Measurements from ENCODE around the gene ZC3H4. TPM values are rescaled to one million over a fixed set of nuclear protein-coding genes. Genes with fewer than 3 reads are reported as not detected.

ZC3H4 gene
- total and polyA plus RNA-seq, 9 of the 15 experiments (the other 6 are each of a cell fraction or from before 2014, with no cell fraction given), result 2.2 to 75.6 (median 18.3) TPM

GRCh38 chr19:47036097-47036651 lies 77.4 kb downstream of the ZC3H4 start:
- TSS peak; percentile 77 for BruUV-seq (replicated peaks)
- peak overlapping the region; percentile 68 for H3K27ac ChIP-seq (ENCODE audit: extremely low read depth, low read depth, low read length)
- in situ Hi-C loops (cut with MboI), result no loop called here
- DNase-seq (ENCODE audit: extremely low read depth in 1 of 4, low spot score in 3 of 4) (peak in 1 of 4 experiments; percentile 63), ATAC-seq (peak; percentile 61), FAIRE-seq (peak; percentile 44)
- no peaks in the 10 kb centered on the region for H3K79me2 ChIP-seq (ENCODE audit: control insufficient read depth, insufficient read depth, low read length)
- H2AFZ ChIP-seq (ENCODE audit: low read depth, low read length), result peak overlapping the region; percentile 95
- peaks cover 0 to 38% of the 10 kb centered on the region in 2 experiments; a peak in 2 of 5 replicates for H3K4me1 ChIP-seq (replicated peaks in 1 of 2; ENCODE audit: control insufficient read depth in 2 of 2, insufficient read depth in 2 of 2, low read length in 2 of 2)
- H4K20me1 ChIP-seq (replicated peaks; ENCODE audit: control insufficient read depth, insufficient read depth, low read length), result peaks cover 4% of the 10 kb centered on the region; the same call in 1 of the 2 replicates
- H3K4me3 ChIP-seq, result peak overlapping the region; percentile 47
- no peaks in the 10 kb centered on the region for H3K9me1 ChIP-seq (ENCODE audit: control insufficient read depth, insufficient read depth, low read length)
- ChIA-PET POLR2A (interaction anchor here (0.5 to 1.3 kb wide), 4 partner anchors 9 to 110 kb away, joined by 3 to 4 read pairs (median 4); no protein-coding TSS in a partner anchor), CTCF (ENCODE audit: low intra/inter-chr PET ratio) (interaction anchor here (0.6 to 0.9 kb wide), 3 partner anchors 24 to 757 kb away, joined by 3 read pairs; no protein-coding TSS in a partner anchor)
- H3K9ac ChIP-seq (ENCODE audit: insufficient read depth in 1 of 2, low read depth in 2 of 2, low read length in 2 of 2), result peak overlapping the region; percentile 60 to 88
- intact Hi-C loops (cut with micrococcal nuclease), result loop anchor here (1.0 kb wide), 1 partner anchor 89 kb away; no protein-coding TSS in a partner anchor
- 8% methylated on average over 26 of the region's 26 CpGs for WGBS (ENCODE audit: insufficient coverage, low coverage, missing lambda C conversion rate)
- no peaks in the 10 kb centered on the region for H3K9me3 ChIP-seq (replicated peaks; ENCODE audit: control insufficient read depth, insufficient read depth, low read depth, low read length)
- H3K4me2 ChIP-seq (ENCODE audit: insufficient read depth, low read length), result peak overlapping the region; percentile 85
- H3K27me3 ChIP-seq (ENCODE audit: control insufficient read depth in 2 of 2, insufficient read depth in 2 of 2, low read length in 2 of 2), result no peaks in the 10 kb centered on the region
- no peaks in the 10 kb centered on the region for H3K36me3 ChIP-seq (ENCODE audit: control insufficient read depth, insufficient read depth, low read length)
- TF ChIP-seq ZNF707 (CRISPR knock-in tag; conservative IDR thresholded peaks at IDR 0.05) (no peak), EWSR1 (IDR thresholded peaks at IDR 0.05; ENCODE audit: borderline replicate concordance, low read depth, partially characterized antibody) (no peak), ZNF589 (CRISPR knock-in tag; IDR thresholded peaks at IDR 0.05; ENCODE audit: low read depth) (no peak), SMAD4 (CRISPR knock-in tag; conservative IDR thresholded peaks at IDR 0.05) (0 out of 2 replicates have a peak, but pooled peaks have one; percentile 37), COPS2 (conservative IDR thresholded peaks at IDR 0.05) (no peak), PHF20 (IDR thresholded peaks at IDR 0.05; ENCODE audit: partially characterized antibody) (no peak), FOXA3 (CRISPR knock-in tag; conservative IDR thresholded peaks at IDR 0.05 in 1 of 2, IDR thresholded peaks at IDR 0.05 in 1 of 2) (peak in 1 of 2 experiments; percentile 58; a peak in 1 of 4 replicates), CC2D1A (IDR thresholded peaks at IDR 0.05) (no peak; the same call in 1 of the 2 replicates), PHF21A (IDR thresholded peaks at IDR 0.05; ENCODE audit: borderline replicate concordance, low read depth) (no peak), TARDBP (IDR thresholded peaks at IDR 0.05) (no peak), FOSL1 (tag; conservative IDR thresholded peaks at IDR 0.05) (no peak), ZNF12 (CRISPR knock-in tag; IDR thresholded peaks at IDR 0.05) (no peak)
- TF ChIP-seq, protein P1, sequence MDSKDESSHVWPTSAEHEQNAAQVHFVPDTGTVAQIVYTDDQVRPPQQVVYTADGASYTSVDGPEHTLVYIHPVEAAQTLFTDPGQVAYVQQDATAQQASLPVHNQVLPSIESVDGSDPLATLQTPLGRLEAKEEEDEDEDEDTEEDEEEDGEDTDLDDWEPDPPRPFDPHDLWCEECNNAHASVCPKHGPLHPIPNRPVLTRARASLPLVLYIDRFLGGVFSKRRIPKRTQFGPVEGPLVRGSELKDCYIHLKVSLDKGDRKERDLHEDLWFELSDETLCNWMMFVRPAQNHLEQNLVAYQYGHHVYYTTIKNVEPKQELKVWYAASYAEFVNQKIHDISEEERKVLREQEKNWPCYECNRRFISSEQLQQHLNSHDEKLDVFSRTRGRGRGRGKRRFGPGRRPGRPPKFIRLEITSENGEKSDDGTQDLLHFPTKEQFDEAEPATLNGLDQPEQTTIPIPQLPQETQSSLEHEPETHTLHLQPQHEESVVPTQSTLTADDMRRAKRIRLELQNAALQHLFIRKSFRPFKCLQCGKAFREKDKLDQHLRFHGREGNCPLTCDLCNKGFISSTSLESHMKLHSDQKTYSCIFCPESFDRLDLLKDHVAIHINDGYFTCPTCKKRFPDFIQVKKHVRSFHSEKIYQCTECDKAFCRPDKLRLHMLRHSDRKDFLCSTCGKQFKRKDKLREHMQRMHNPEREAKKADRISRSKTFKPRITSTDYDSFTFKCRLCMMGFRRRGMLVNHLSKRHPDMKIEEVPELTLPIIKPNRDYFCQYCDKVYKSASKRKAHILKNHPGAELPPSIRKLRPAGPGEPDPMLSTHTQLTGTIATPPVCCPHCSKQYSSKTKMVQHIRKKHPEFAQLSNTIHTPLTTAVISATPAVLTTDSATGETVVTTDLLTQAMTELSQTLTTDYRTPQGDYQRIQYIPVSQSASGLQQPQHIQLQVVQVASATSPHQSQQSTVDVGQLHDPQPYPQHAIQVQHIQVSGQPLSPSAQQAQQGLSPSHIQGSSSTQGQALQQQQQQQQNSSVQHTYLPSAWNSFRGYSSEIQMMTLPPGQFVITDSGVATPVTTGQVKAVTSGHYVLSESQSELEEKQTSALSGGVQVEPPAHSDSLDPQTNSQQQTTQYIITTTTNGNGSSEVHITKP (IDR thresholded peaks at IDR 0.05; ENCODE audit: partially characterized antibody), result peak; percentile 56
